H1 (cell line): ENCODE measurements around the gene OSBP. TPM values are rescaled to one million over a fixed set of nuclear protein-coding genes. Genes with fewer than 3 reads are reported as not detected.

Experiments used
- CTCF ChIA-PET: fragments of 300-600 bp; sonication (Branson Sonifier 250); formaldehyde crosslinking; loops from one replicate; lab custom pipeline; 2021; ENCODE audit not compliant: partially characterized antibody; lab: Charles Lee
- POLR2A ChIA-PET: fragments of 300-600 bp; sonication (Branson Sonifier 250); formaldehyde crosslinking; loops from one replicate; lab custom pipeline; 2021; ENCODE audit warnings: inconsistent platforms; ENCODE audit not compliant: partially characterized antibody; lab: Charles Lee
- DNase-seq, 2 experiments: peaks; one replicate each; pipeline versions ENCODE4 v3.0.0 to v3.0.0-alpha.2; 2010 to 2022; ENCODE audit warnings: low spot score in 2 of 2, low read depth in 1 of 2, mixed read lengths in 1 of 2
- FAIRE-seq: peaks from 2 replicates; lab custom pipeline; 2011; peaks lifted over from hg19 to GRCh38; lab: Jason Lieb, UNC
- H2AFZ ChIP-seq: 2 replicates; pipeline ENCODE4 v1.8.1; 2012; ENCODE audit warnings: low read length, inconsistent platforms
- H2AK5ac ChIP-seq: 2 replicates; pipeline ENCODE4 v1.6.1; 2013; ENCODE audit warnings: low read depth, low read length
- H2BK120ac ChIP-seq: replicated peaks from 2 replicates; pipeline ENCODE3; 2013; ENCODE audit warnings: low read depth, low read length, inconsistent platforms
- H2BK12ac ChIP-seq: 2 replicates; pipeline ENCODE4 v1.6.1; 2013; ENCODE audit warnings: low read depth, low read length
- H2BK15ac ChIP-seq: 2 replicates; pipeline ENCODE4 v1.6.1; 2013; ENCODE audit warnings: low read length
- H2BK20ac ChIP-seq: 2 replicates; pipeline ENCODE4 v1.6.1; 2013; ENCODE audit warnings: low read length
- H2BK5ac ChIP-seq: 2 replicates; pipeline ENCODE4 v1.6.1; 2013; ENCODE audit warnings: low read depth, low read length
- H3K14ac ChIP-seq: 2 replicates; pipeline ENCODE4 v1.6.1; 2013; ENCODE audit warnings: inconsistent platforms; ENCODE audit not compliant: insufficient read length
- H3K18ac ChIP-seq: 2 replicates; pipeline ENCODE4 v1.6.1; 2013; ENCODE audit warnings: low read length; ENCODE audit errors: extremely low read depth
- H3K23ac ChIP-seq: 2 replicates; pipeline ENCODE4 v1.6.1; 2013; ENCODE audit warnings: inconsistent platforms; ENCODE audit not compliant: insufficient read length
- H3K23me2 ChIP-seq: 2 replicates; pipeline ENCODE4 v1.6.1; 2013; ENCODE audit warnings: low read depth, low read length
- H3K27ac ChIP-seq: 2 replicates; pipeline ENCODE4 v1.6.1; 2011; ENCODE audit warnings: low read depth, low read length, inconsistent platforms
- H3K27me3 ChIP-seq, 4 experiments: replicated peaks in 1 of 4; 1 replicate in 1 of 4; 2 replicates in 3 of 4; pipeline versions ENCODE4 v1.6.1 to v1.8.1; 2011 to 2013; ENCODE audit warnings: low read length in 3 of 4, mild to moderate bottlenecking in 3 of 4, inconsistent platforms in 2 of 4, mixed read lengths in 2 of 4, moderate library complexity in 1 of 4; ENCODE audit not compliant: control insufficient read depth in 3 of 4, insufficient read depth in 3 of 4; ENCODE audit errors: extremely low read depth in 1 of 4
- H3K36me3 ChIP-seq, 4 experiments: 2 replicates each; pipeline versions ENCODE4 v1.6.1 to v1.8.1; 2011 to 2013; ENCODE audit warnings: mild to moderate bottlenecking in 4 of 4, low read length in 3 of 4, moderate library complexity in 2 of 4, control low read depth in 1 of 4, inconsistent platforms in 1 of 4; ENCODE audit not compliant: insufficient read depth in 4 of 4, control insufficient read depth in 2 of 4
- H3K4ac ChIP-seq: replicated peaks from 2 replicates; pipeline ENCODE3; 2013; ENCODE audit warnings: low read length, low read depth, mixed read lengths, inconsistent platforms; ENCODE audit not compliant: insufficient read length
- H3K4me1 ChIP-seq, 4 experiments: replicated peaks in 1 of 4; 1 replicate in 1 of 4; 2 replicates in 3 of 4; pipeline versions ENCODE4 v1.6.1 to v1.8.1; 2011 to 2013; ENCODE audit warnings: low read length in 3 of 4, inconsistent platforms in 2 of 4, mixed read lengths in 1 of 4; ENCODE audit not compliant: insufficient read depth in 4 of 4, control insufficient read depth in 3 of 4
- H3K4me2 ChIP-seq, 2 experiments: 2 replicates each; pipeline versions ENCODE4 v1.6.1 to v1.8.1; 2011 to 2013; ENCODE audit warnings: low read depth in 2 of 2, low read length in 2 of 2, control low read depth in 1 of 2, inconsistent platforms in 1 of 2, mild to moderate bottlenecking in 1 of 2; ENCODE audit not compliant: insufficient read depth in 1 of 2
- H3K4me3 ChIP-seq, 4 experiments: fragments of 200-600, 300-600 bp in 1 of 4; sonication (generic), shearing (Covaris generic), sonication (Bioruptor Twin) in 1 of 4; 2 replicates each; pipeline versions ENCODE4 v1.5.1 to v1.8.1; 2011 to 2016; ENCODE audit warnings: low read length in 4 of 4, low read depth in 3 of 4, control low read depth in 2 of 4, inconsistent platforms in 2 of 4, mild to moderate bottlenecking in 2 of 4, mixed read lengths in 1 of 4, moderate library complexity in 1 of 4; ENCODE audit not compliant: insufficient read depth in 2 of 4; ENCODE audit errors: extremely low read depth in 1 of 4
- H3K56ac ChIP-seq: replicated peaks from 2 replicates; pipeline ENCODE3; 2013; ENCODE audit warnings: low read depth, mild to moderate bottlenecking, mixed read lengths, low read length, inconsistent platforms; ENCODE audit not compliant: insufficient read length
- H3K79me1 ChIP-seq: 2 replicates; pipeline ENCODE4 v1.6.1; 2013; ENCODE audit warnings: low read depth, low read length, control low read depth
- H3K79me2 ChIP-seq, 2 experiments: 2 replicates each; pipeline versions ENCODE4 v1.6.1 to v1.8.1; 2012 to 2013; ENCODE audit warnings: low read length in 2 of 2, mild to moderate bottlenecking in 2 of 2, inconsistent platforms in 1 of 2; ENCODE audit not compliant: insufficient read depth in 2 of 2, control insufficient read depth in 1 of 2
- H3K9ac ChIP-seq, 4 experiments: replicated peaks in 1 of 4; 1 replicate in 1 of 4; 2 replicates in 3 of 4; pipeline versions ENCODE4 v1.6.1 to v1.8.1; 2011 to 2013; ENCODE audit warnings: low read depth in 3 of 4, low read length in 3 of 4, control low read depth in 2 of 4, mild to moderate bottlenecking in 2 of 4, moderate library complexity in 2 of 4, inconsistent platforms in 1 of 4; ENCODE audit errors: extremely low read depth in 1 of 4
- H3K9me3 ChIP-seq, 2 experiments: 2 replicates each; pipeline versions ENCODE4 v1.6.1 to v1.8.1; 2012 to 2013; ENCODE audit warnings: mild to moderate bottlenecking in 2 of 2, moderate library complexity in 2 of 2, control low read depth in 1 of 2, inconsistent platforms in 1 of 2, low read depth in 1 of 2, low read length in 1 of 2, mixed read lengths in 1 of 2; ENCODE audit not compliant: insufficient read depth in 2 of 2
- H4K20me1 ChIP-seq, 2 experiments: replicated peaks in 1 of 2; 2 replicates each; pipeline versions ENCODE3 to v1.8.1; 2011 to 2013; ENCODE audit warnings: inconsistent platforms in 2 of 2, low read length in 2 of 2, mild to moderate bottlenecking in 1 of 2; ENCODE audit not compliant: insufficient read depth in 2 of 2, control insufficient read depth in 1 of 2
- H4K5ac ChIP-seq: 2 replicates; pipeline ENCODE4 v1.6.1; 2013; ENCODE audit warnings: low read length, low read depth, mixed read lengths, inconsistent platforms; ENCODE audit not compliant: insufficient read length
- H4K8ac ChIP-seq: 2 replicates; pipeline ENCODE4 v1.8.0; 2013; ENCODE audit warnings: mild to moderate bottlenecking, moderate library complexity, low read length, inconsistent platforms; ENCODE audit not compliant: insufficient read depth; ENCODE audit errors: extremely low read depth
- H4K91ac ChIP-seq: replicated peaks from 2 replicates; pipeline ENCODE3; 2013; ENCODE audit warnings: low read length, mixed read lengths, inconsistent platforms; ENCODE audit not compliant: insufficient read length
- ASH2L ChIP-seq: fragments of 200-600, 300-600 bp; sonication (generic); IDR thresholded peaks from one replicate; pipeline ENCODE4 v1.7.1; 2017; ENCODE audit warnings: low read length
- CTCF ChIP-seq, 3 experiments: IDR thresholded peaks; 1 replicate in 2 of 3; 2 replicates in 1 of 3; pipeline versions ENCODE4 v1.5.1 to v1.6.1; 2011; ENCODE audit warnings: low read length in 3 of 3, mild to moderate bottlenecking in 3 of 3, inconsistent platforms in 2 of 3, low read depth in 1 of 3, moderate library complexity in 1 of 3; ENCODE audit not compliant: insufficient read depth in 1 of 3; ENCODE audit errors: control extremely low read depth in 1 of 3
- EZH2 ChIP-seq: fragments of 200-600 bp; sonication (generic); IDR thresholded peaks from 2 replicates; pipeline ENCODE4 v1.7.1; 2012; ENCODE audit warnings: low read depth, mild to moderate bottlenecking, moderate library complexity, low read length, inconsistent platforms; ENCODE audit not compliant: severe bottlenecking
- JUN ChIP-seq: IDR thresholded peaks from 2 replicates; pipeline ENCODE4 v1.6.1; 2011; ENCODE audit warnings: low read depth, mild to moderate bottlenecking, improper control_type of control experiment, low read length
- KDM1A ChIP-seq: fragments of 200-600, 300-600 bp; sonication (generic); IDR thresholded peaks from 2 replicates; pipeline ENCODE4 v1.7.1; 2016; ENCODE audit warnings: mild to moderate bottlenecking, low read length, borderline replicate concordance
- RXRA ChIP-seq: IDR thresholded peaks from 2 replicates; pipeline ENCODE4 v1.6.1; 2011; ENCODE audit warnings: low read depth, mild to moderate bottlenecking, low read length, moderate library complexity; ENCODE audit not compliant: insufficient read depth
- SAP30 ChIP-seq: fragments of 300-600 bp; sonication (generic); IDR thresholded peaks from 2 replicates; pipeline ENCODE4 v1.7.1; 2012; ENCODE audit warnings: low read length, moderate library complexity, mild to moderate bottlenecking, inconsistent platforms; ENCODE audit not compliant: insufficient read depth, insufficient replicate concordance
- SIN3A ChIP-seq, 2 experiments: IDR thresholded peaks in 1 of 2; conservative IDR thresholded peaks in 1 of 2; 2 replicates each; pipeline ENCODE4 v1.6.1; 2011 to 2012; ENCODE audit warnings: low read length in 2 of 2, improper control_type of control experiment in 1 of 2, low read depth in 1 of 2, mild to moderate bottlenecking in 1 of 2
- SIRT6 ChIP-seq: IDR thresholded peaks from one replicate; pipeline ENCODE4 v1.7.1; 2012; ENCODE audit warnings: low read length, inconsistent platforms
- SP1 ChIP-seq: IDR thresholded peaks from 2 replicates; pipeline ENCODE4 v1.6.1; 2011; ENCODE audit warnings: low read depth, low read length
- SP4 ChIP-seq: IDR thresholded peaks from 2 replicates; pipeline ENCODE4 v1.6.1; 2012; ENCODE audit warnings: low read length, inconsistent platforms
- SRF ChIP-seq: IDR thresholded peaks from 2 replicates; pipeline ENCODE4 v1.6.1; 2011; ENCODE audit warnings: mild to moderate bottlenecking, low read depth, low read length, moderate library complexity
- TBP ChIP-seq: IDR thresholded peaks from 2 replicates; pipeline ENCODE4 v1.6.1; 2011; ENCODE audit warnings: low read depth, low read length, improper control_type of control experiment
- TEAD4 ChIP-seq: IDR thresholded peaks from 2 replicates; pipeline ENCODE4 v1.6.1; 2012; ENCODE audit warnings: low read depth, low read length, inconsistent platforms, mixed read lengths
- polyA plus RNA-seq, 7 experiments: library from polyadenylated mRNA; depleted of rRNA in 3 of 7; stranded (reverse) in 5 of 7; unstranded in 2 of 7; fragments of >200 nt in 5 of 7; fragments of 200-250 nt in 2 of 7; gene quantifications; 1 replicate in 5 of 7; 2 replicates in 1 of 7; 4 replicates in 1 of 7; pipeline versions ENCODE4 v1.2.1 to v1.2.3, GENCODE V29; 2011 to 2013; ENCODE audit warnings: missing spikeins in 2 of 7, mixed read lengths in 2 of 7
- total RNA-seq: library from RNA; stranded (reverse); fragmentation: NEBNext Ultra II Directional; extraction: Animal tissue kit (Norgen Biotek cat#: 25700); gene quantifications from 2 replicates; pipeline ENCODE4 v1.2.1, GENCODE V29; 2021

OSBP gene
- total and polyA plus RNA-seq, 2 of the 8 experiments (the other 6 are each of a cell fraction or from before 2014, with no cell fraction given) = 13.2 to 43.1 TPM

DNA sequence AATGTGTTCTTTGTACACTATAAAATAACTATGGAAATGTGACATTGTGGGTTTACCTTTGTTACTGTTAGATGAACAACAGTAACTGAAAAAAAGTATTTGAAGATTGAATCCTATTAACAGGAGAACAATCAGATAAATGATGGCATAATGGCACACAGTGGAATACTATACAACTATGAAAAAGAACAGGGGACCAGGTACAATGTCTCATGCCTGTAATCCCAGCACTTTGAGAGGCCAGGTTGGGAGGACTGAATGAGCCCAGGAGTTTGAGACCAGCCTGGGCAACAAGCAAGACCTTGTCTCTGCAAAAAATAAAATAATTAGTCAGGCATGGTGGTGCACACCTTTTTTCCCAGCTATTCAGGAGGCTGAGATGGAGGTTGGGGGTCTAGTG is 14.4 kb upstream of the OSBP start:
- H2BK20ac ChIP-seq = no peak overlapping the region
- H3K23me2 ChIP-seq = no peaks in the 10 kb centered on the region
- no peaks in the 10 kb centered on the region for H3K79me2 ChIP-seq
- peaks cover 0 to 2% (median 1%) of the 10 kb centered on the region in 4 experiments; a peak in 2 of 7 replicates for H3K4me1 ChIP-seq
- no peak overlapping the region for H4K91ac ChIP-seq
- no peak overlapping the region for H3K9ac ChIP-seq
- no peak overlapping the region for H3K18ac ChIP-seq
- no peak overlapping the region for H4K5ac ChIP-seq
- no peak overlapping the region for H2BK15ac ChIP-seq
- H3K79me1 ChIP-seq = no peaks in the 10 kb centered on the region
- H4K8ac ChIP-seq = no peak overlapping the region
- no peaks in the 10 kb centered on the region for H3K27me3 ChIP-seq
- no peak overlapping the region for H2BK120ac ChIP-seq
- no peak overlapping the region for H2BK12ac ChIP-seq
- ChIA-PET POLR2A (no interaction called here), CTCF (interaction anchor here (1.0 kb wide), 1 partner anchor 22 kb away, joined by 3 read pairs; no protein-coding TSS in a partner anchor)
- no peaks in the 10 kb centered on the region for H4K20me1 ChIP-seq
- H3K14ac ChIP-seq = no peak overlapping the region
- H3K23ac ChIP-seq = no peak overlapping the region
- no peak overlapping the region for H3K4me3 ChIP-seq
- H3K4ac ChIP-seq = no peak overlapping the region
- no peaks in the 10 kb centered on the region for H3K9me3 ChIP-seq
- FAIRE-seq = no peak
- no peak overlapping the region for H2AK5ac ChIP-seq
- no peak overlapping the region for H2AFZ ChIP-seq
- TF ChIP-seq CTCF (IDR thresholded peaks at IDR 0.05; ENCODE audit: control extremely low read depth in 1 of 3, insufficient read depth in 1 of 3, low read depth in 1 of 3, low read length in 3 of 3) (no peak), JUN (no peak), ASH2L (no peak), RXRA (no peak), SIN3A (conservative IDR thresholded peaks at IDR 0.05 in 1 of 2, IDR thresholded peaks at IDR 0.05 in 1 of 2; ENCODE audit: low read depth in 1 of 2, low read length in 2 of 2) (no peak), SP4 (no peak), TBP (no peak), TEAD4 (no peak), SIRT6 (no peak), KDM1A (no peak), SRF (no peak), EZH2 (no peak), SP1 (no peak), SAP30 (no peak)
- no peaks in the 10 kb centered on the region for H3K36me3 ChIP-seq
- no peak for DNase-seq
- H3K27ac ChIP-seq = no peak overlapping the region
- no peak overlapping the region for H3K4me2 ChIP-seq
- no peak overlapping the region for H3K56ac ChIP-seq
- H2BK5ac ChIP-seq = no peak overlapping the region
